ENCODE data around the gene DNAAF2.
"Not testable (repeated sequence)": the region's sequence is repeated elsewhere in the genome, so short reads cannot be mapped to it uniquely, and the experiment has no call there.

DNAAF2 gene

DNA sequence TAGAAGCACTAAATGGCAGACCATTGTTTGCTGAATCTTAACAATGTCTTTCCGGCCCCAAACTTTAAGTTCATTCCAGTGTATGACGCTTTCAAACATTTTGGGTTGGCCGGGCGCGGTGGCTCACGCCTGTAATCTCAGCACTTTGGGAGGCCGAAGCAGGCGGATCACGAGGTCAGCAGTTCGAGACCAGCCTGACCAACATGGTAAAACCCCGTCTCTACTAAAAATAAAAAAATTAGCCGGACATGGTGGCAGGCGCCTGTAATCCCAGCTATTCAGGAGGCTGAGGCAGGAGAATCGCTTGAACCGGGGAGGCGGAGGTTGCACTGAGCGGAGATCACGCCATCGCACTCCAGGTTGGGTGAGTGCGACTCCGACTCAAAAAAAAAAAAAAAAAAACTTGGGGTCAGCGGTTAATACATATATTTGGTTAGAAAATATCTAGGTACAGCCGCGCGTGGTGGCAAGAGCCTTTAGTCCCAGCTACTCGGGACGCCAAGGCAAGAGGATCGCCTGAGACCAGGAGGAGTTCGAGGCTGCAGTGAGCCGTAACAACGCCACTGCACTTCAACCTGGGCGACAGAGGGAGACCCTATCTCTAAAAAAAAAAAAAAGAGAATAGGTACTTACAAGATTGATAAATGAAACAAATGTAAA lies 49.9 kb downstream of the DNAAF2 start:
- not testable (repeated sequence) for DNase-seq (ENCODE audit: low read depth, low spot score)

DNA sequence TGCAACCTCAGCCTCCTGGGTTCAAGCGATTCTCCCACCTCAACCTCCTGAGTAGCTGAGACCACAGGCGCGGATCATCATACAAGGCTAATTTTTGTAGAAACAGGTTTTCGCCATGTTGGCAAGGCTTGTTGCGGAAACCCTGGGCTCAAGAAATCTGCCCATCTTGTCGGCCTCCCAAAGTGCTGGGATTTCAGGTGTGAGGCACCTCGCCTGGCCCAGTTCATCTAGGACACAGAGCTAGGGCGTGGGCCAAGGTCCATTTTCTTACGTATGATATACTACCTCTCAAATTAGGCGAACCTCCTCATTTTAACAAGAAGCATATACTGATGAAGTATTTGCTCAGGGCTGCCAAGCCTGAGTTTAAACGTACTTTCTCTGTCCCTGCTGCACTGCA lies 51.0 kb downstream of the DNAAF2 start:
- DNase-seq (ENCODE audit: low read depth, low spot score) = no peak

GRCh38 chr14:49583629-49584028 lies 51.4 kb downstream of the DNAAF2 start:
- no peak for DNase-seq (ENCODE audit: low read depth, low spot score)

DNA sequence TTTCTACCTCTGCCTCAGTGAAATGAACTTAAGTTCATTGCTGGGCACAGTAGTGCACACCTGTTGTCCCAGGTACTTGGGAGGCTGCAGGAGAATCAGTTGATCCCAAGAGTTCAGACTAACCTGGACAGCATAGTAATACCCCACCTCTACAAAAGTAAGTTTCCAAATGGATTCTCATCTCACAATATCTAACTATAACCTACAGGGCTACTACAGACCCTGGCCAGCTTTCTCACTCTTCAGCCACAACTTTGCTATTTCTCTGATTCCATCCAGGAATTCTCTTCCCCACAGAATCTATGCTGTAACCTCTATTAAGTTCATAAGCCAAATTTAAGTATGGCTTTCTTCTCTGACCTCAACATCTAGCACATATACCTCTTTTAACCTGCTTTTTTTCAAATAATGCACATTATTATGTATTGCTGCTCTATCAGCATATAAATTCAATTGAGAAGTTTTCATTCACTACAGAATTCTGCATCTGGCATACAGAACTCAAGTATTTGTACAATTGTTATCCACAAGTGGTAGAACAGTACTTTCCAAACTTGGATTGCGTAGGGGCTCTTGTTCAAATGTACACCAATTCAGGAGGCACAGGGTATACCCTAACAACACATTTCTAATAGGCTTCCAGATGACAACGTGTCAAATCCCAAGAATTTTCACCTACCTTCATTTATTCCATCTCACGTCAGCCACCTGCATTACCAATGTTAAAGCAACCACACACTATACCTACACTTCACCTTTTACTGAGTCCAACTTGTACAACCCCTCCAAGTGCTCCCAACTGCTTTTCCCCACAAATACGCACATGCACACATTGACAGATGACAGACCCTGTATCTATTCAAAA lies 52.7 kb downstream of the DNAAF2 start:
- DNase-seq (ENCODE audit: low read depth, low spot score) = no peak

DNA sequence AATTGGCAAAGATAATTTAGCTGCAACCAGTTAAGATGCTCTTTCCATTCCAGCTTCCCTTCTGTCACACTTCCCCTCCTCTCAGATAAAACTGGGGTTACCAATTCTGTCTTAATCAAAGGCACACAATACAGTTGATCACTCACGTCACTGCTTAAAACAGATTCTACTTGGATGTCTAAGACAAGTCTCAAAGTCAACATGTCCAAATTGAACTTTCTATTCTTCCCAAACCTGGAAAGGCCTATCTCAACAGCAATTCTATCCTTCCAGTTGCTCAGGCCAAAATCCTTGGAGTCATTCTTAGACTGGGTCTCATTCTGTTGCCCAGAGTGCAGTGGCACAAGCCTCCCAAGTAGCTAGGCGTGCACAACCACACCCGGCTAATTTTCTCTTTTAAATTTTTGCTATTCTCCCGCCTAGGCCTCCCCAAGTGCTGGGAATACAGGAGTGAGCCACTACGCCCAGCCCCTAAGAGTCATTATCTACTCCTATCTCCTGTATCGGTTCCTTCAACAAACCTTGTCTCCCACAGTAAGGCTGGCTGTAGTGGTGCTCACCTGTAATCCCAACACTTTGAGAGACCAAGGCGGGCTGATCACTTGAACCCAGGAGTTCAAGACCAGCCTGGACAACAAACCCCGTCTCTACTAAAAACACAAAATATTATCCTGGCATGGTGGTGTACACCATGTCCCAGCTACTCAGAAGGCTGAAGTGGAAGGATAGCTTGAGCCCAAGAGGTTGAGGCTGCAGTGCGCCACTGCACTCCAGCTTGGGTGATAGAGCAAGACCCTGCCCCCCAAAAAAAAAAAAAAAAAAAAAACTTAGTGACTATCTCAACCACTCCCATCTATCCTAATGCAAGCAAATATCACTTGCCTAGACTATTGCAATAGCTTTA lies 53.6 kb downstream of the DNAAF2 start:
- DNase-seq (ENCODE audit: low read depth, low spot score) = no peak

GRCh38 chr14:49579841-49580240 lies 55.2 kb downstream of the DNAAF2 start:
- DNase-seq (ENCODE audit: low read depth, low spot score) = no peak

GRCh38 chr14:49578141-49578540 lies 56.9 kb downstream of the DNAAF2 start:
- no peak for DNase-seq (ENCODE audit: low read depth, low spot score)
